Myocyte (in vitro differentiated cells): ENCODE results near the gene SLC22A12. TPM values are rescaled to one million over a fixed set of nuclear protein-coding genes. Genes with fewer than 3 reads are reported as not detected.

Source experiments
- DNase-seq: peaks from one replicate; pipeline ENCODE4 v3.0.0-alpha.2; 2012; ENCODE audit warnings: low read depth
- total RNA-seq: library from RNA; depleted of rRNA; stranded (reverse); fragments of >200 nt; gene quantifications from 2 replicates; pipeline ENCODE4 v1.2.3, GENCODE V29; 2014

SLC22A12 gene
- total RNA-seq, 1 donor from 2014 or later, result not detected

DNA sequence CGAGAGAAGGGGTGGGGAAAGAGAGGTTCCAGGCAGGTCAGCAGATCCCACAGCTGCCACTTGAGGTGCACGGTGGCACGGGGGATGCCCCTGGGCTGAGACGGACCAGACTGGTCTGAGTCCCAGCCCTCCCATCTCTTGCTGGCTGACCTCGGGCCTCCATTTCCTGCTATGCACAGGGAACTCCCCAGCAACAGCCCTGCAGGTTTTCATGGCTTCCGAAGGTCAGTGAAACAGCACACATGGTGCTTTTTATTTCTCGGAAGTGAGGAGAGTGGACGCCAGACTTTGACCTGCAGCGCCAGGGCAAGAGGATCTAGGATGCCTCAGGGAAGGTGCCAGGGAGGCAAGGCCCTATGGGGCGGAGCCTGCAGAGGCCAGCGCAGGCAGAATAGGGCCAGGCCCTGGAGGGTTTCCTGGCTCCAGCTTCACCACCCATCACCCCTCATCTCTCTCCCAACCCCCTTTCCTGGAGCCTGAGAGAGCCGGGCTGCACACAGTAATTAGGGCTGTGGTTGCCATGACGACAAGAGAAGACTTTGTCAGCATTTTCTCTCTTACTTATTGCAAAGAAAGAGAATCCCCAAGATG lies 29.5 kb downstream of the SLC22A12 start:
- no peak for DNase-seq

- DNase-seq, result no peak
Observed at GRCh38 chr11:64621283-64622019, 30.4 kb downstream of the SLC22A12 start.

GRCh38 chr11:64622681-64623080 lies 31.7 kb downstream of the SLC22A12 start:
- no peak for DNase-seq

GRCh38 chr11:64624883-64625481 lies 34.0 kb downstream of the SLC22A12 start:
- DNase-seq, result no peak

- DNase-seq, result no peak
Observed at GRCh38 chr11:64626637-64627036, 35.6 kb downstream of the SLC22A12 start.

- DNase-seq, result no peak
Observed at GRCh38 chr11:64627371-64627770, 36.4 kb downstream of the SLC22A12 start.

GRCh38 chr11:64628596-64628995 lies 37.6 kb downstream of the SLC22A12 start:
- no peak for DNase-seq

DNA sequence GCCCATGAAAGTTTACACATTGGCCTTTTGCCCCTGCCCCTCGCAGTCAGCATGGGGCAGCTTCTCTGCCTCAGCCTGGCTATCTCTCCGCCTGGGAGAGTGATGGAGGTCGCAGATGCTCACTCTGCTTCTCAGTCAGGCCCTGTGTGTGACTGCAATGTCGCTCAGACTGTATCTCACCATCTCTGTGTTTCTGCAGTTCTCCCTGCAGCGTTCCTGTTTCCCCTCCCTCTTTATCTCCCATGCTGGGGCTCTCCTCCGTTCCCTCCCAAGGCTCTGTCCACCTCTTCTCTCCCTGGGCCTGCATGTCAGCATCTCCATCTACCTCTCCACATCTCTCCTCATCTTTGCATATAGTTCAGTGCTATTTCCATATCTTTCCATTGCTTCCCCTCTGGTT lies 38.1 kb downstream of the SLC22A12 start:
- no peak for DNase-seq

GRCh38 chr11:64629796-64630562 lies 39.0 kb downstream of the SLC22A12 start:
- no peak for DNase-seq

DNA sequence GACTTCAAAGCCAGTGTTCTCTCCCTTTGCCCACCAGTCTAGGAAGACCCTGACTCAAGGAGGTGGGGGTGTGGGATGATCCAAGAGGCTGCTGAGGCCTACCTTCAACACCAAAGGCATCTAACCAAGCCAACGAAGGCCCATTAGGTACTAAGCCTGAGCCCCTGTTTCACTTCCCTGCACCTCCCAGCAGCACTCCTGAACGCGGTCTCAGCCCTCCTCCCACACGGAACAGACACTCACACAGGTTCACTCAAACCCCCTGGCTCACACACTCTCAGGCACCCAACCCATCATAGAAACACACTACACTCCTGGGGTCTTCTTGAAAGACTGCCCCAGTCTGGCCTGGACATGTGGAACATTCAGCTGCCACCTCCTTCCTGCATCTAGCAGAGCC lies 40.7 kb downstream of the SLC22A12 start:
- DNase-seq, result no peak

- DNase-seq, result no peak
Observed at GRCh38 chr11:64632237-64632636, 41.2 kb downstream of the SLC22A12 start.

GRCh38 chr11:64632654-64633053 lies 41.6 kb downstream of the SLC22A12 start:
- no peak for DNase-seq

- no peak for DNase-seq
Observed at GRCh38 chr11:64633555-64634159, 42.6 kb downstream of the SLC22A12 start.

DNA sequence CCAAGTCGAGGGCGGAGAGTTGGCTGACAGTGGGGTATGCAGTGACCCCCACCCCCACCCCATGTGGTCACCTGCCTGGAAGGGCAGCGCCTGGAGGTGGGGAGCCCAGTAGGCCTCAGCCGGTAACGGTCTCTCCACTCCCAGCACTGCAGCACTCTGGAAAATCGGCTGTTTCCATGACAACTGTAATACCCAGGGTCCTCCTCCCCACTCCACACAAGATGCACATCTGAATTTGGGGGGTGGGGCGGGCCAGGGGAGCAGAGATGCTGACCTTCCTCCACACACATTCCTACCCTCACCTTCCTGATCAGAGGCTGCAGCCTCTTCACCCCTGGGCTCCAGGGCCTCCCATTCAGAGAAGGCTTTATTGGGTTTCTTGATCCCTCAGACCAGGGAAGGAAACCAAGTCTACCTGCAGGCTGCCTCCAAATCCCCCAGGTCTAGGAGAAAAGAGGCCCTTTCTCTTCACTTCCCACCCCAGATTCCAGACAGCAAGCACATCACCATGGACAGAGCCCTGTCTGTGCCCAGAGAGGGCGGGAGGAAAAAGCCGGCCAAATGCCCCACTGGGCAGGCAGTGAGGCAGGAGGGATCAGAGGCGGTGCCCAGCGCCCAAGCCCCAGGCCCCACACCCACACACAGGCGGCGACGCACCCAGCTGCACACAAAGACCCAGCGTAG lies 46.5 kb downstream of the SLC22A12 start:
- no peak for DNase-seq

GRCh38 chr11:64638018-64638665 lies 47.1 kb downstream of the SLC22A12 start:
- DNase-seq, result no peak

GRCh38 chr11:64638829-64639228 lies 47.8 kb downstream of the SLC22A12 start:
- no peak for DNase-seq

GRCh38 chr11:64639885-64640284 lies 48.9 kb downstream of the SLC22A12 start:
- DNase-seq, result no peak

DNA sequence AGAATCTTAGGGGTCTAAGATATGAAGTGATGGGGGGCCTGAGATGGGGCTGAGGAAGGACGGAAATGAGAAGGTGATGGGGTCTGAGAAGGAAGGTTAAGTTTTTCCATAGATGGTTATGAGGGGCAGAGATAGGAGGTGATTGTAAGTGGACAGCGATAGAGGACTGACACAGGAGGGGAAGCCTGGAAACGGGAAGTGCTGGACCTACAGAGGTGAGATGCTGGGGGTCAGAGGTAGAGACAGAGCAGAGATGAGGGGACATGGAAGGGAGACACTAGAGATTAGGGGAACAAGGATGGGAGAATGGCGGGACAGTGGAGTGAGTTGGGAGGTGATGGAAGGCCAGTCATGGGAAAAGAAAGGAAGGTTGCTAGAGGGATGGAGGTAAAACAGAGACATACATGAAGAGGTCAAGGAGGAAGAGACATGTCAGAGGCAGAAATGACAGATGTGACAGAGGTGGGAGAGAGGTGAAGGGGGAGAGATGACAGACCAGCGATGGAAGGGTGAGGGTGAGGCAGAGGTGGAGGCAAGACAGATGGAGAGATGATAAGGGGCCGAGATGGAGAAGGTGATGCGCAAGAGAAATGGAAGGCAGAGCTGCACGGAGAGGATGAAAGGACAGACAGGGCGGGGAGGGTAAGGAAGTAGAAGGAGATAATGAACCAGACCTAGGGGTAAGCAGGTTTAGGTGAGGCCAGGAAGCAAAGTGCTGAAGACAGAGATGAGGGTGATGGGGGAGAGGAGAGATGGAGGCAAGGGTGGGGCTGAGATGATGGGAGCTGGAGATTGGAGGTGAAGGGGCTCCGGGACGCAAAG lies 50.8 kb downstream of the SLC22A12 start:
- DNase-seq, result no peak

- DNase-seq, result no peak
Observed at GRCh38 chr11:64642418-64642735, 51.4 kb downstream of the SLC22A12 start.

- DNase-seq, result no peak
Observed at GRCh38 chr11:64642871-64643255, 51.8 kb downstream of the SLC22A12 start.
